Right lung (tissue), 10 donors: ENCODE measurements around the gene GHSR. TPM values are rescaled to one million over a fixed set of nuclear protein-coding genes. Genes with fewer than 3 reads are reported as not detected.

Experiments
- DNase-seq, 2 donors: peaks; one replicate each; pipeline ENCODE4 v3.0.0-alpha.2; 2013
- long read RNA-seq, 8 donors: transcript quantifications; one replicate each; lab custom pipeline, GENCODE V29; 2026
- polyA plus RNA-seq, 5 donors: library from polyadenylated mRNA; unstranded; fragments of 120-200 nt; gene quantifications; one replicate each; pipeline versions ENCODE4 v1.2.1 to v1.2.3, GENCODE V29; 2013; ENCODE audit warnings: inconsistent platforms in 1 of 5, low replicate concordance in 1 of 5; ENCODE audit not compliant: insufficient read length in 5 of 5, insufficient read depth in 1 of 5

Gene GHSR
- polyA plus RNA-seq, result not detected
- long read RNA-seq, donor 1, result 0 reads
- long read RNA-seq, donor 2, result 0 reads
- long read RNA-seq, donor 3, result 0 reads
- long read RNA-seq, donor 4, result 0 reads
- long read RNA-seq, donor 5, result 0 reads
- long read RNA-seq, donor 6, result 0 reads
- long read RNA-seq, donor 7, result 0 reads
- long read RNA-seq, donor 8, result 0 reads

DNA sequence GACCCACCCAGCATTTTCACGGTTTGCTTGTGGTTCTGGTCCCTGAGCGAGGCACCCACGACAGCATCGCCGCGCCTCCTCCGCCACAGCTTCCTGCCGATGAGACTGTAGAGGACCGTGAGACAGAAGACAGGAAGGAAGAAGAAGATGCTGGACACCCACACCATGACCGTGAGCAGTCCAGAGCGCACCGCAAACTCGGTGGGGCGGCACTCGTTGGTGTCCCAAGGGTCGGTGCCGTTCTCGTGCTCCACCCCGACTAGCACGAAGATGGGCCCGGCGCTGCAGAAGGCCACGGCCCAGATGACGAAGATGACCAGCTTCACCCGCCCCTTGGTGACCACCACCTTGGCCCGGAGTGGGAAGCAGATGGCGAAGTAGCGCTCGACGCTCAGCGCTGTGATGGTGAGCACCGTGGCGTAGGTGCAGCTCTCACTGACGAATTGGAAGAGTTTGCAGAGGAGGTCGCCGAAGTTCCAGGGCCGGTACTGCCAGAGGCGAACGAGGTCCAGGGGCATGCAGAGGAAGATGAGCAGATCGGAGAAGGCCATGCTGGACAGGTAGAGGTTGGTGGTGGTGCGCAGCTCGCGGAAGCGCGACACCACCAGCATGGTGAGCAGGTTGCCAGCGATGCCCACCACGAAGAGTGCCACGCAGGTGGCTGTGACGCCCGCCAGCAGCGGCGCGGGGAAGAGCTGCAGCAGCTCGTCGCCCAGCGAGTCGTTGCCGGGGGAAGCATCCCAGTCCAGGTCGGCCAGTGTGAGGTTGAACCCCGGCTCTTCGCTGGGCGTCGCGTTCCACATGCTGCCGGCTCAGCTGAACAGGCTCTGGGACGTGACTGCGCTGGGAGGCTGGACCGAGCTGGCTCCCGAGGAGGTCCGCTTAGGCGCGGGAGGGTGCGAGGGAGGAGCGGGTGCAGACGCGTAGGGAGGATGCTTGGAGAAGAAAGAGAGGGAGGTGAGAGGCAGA, at the start of gene GHSR:
Gene GHSR (minus strand): TSS at position 846 of the 969 bp plus-strand sequence. CDS start 43 bp downstream, at position 803.
- DNase-seq, result no peak

GRCh38 chr3:172490198-172490669, 42.0 kb upstream of the GHSR start:
- DNase-seq, result peak in 1 of 2 donors; percentile 59

DNA sequence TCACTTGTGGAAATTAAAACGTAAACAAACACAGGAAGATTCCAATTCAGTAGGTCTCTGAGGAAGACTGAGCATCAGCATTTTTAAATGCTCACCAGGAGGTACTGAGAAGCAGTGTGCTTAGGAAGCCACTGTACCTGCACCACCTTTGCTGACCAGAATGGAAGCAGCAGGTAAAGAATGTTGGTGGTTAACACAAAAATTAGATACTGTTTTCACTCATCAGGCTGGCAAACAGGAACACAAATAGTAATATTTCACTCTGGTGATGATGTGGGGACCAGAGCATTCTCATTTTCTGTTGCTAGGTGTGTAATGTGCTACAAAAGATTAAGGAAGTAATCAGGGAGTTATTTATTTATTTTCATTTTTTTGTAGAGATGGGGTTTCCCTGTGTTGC, 29.9 kb upstream of the GHSR start:
- no peak for DNase-seq

GRCh38 chr3:172476347-172476746, 28.1 kb upstream of the GHSR start:
- DNase-seq, result no peak

GRCh38 chr3:172475703-172476102, 27.4 kb upstream of the GHSR start:
- DNase-seq, result no peak

DNA sequence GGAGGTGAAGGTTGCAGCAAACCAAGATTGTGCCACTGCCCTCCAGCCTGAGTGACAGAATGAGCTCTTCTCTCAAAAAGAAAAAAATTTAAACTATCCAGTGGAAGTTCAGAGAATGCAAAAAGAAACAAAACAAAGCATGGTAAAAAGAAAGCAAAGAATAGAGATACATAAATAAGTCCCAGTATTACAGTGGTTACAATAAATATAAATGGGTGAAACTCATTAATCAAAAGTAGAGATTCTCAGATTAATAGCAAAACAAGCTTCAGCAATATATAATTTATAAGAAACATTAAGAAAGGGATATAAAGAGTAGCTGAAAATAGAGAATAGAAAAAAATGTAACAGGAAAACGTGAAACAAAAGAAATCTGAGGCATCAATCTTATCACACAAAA, 23.6 kb upstream of the GHSR start:
- DNase-seq, result no peak

GRCh38 chr3:172470588-172470987, 22.3 kb upstream of the GHSR start:
- no peak for DNase-seq

GRCh38 chr3:172467170-172467824, 19.0 kb upstream of the GHSR start:
- DNase-seq, result no peak

DNA sequence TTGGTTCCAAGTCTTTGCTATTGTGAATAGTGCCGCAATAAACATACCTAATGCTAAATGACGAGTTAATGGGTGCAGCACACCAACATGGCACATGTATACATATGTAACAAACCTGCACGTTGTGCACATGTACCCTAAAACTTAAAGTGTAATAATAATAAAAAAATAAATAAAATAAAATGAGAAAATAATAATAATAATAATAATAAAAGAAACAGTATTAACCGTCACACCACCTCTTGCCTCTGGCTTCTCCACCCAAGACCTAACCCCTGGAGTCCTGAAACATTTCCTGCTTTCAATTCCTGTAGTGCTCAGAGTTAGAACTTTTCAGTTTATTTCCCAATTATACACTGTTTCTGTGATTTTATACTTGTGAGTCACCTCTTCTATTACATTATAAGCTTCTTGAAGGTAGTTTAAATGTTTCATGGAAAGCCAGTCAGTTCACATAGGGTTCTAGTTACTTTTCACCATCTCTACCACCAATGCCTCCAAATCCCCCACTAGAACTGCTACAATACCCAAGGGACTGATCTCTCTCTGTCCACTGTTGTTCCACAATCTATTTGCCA, 18.4 kb upstream of the GHSR start:
- DNase-seq, result no peak

DNA sequence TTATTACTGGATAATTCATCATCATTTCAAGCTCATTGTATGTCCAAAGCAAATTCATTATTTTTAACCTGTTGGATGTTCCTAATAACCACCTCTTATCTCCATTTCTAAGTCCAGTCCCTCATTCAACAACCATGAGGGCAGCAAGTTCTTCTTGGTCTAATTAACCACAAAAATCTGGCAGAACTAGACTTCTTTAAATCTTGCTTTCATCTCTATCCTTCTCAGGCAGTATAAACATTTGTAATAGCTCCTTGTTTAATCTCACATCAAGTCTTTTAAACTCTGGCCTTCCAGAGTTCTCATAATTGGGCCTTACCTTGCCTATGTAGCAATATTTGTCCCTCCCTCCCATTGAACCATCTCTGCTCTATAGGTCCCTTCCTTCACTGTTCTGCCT, 17.0 kb upstream of the GHSR start:
- DNase-seq, result no peak

GRCh38 chr3:172464306-172464705, 16.1 kb upstream of the GHSR start:
- no peak for DNase-seq

GRCh38 chr3:172461530-172462138, 13.4 kb upstream of the GHSR start:
- no peak for DNase-seq

GRCh38 chr3:172456404-172456803, 8.1 kb upstream of the GHSR start:
- DNase-seq, result no peak

GRCh38 chr3:172454180-172454579, 5.9 kb upstream of the GHSR start:
- no peak for DNase-seq

DNA sequence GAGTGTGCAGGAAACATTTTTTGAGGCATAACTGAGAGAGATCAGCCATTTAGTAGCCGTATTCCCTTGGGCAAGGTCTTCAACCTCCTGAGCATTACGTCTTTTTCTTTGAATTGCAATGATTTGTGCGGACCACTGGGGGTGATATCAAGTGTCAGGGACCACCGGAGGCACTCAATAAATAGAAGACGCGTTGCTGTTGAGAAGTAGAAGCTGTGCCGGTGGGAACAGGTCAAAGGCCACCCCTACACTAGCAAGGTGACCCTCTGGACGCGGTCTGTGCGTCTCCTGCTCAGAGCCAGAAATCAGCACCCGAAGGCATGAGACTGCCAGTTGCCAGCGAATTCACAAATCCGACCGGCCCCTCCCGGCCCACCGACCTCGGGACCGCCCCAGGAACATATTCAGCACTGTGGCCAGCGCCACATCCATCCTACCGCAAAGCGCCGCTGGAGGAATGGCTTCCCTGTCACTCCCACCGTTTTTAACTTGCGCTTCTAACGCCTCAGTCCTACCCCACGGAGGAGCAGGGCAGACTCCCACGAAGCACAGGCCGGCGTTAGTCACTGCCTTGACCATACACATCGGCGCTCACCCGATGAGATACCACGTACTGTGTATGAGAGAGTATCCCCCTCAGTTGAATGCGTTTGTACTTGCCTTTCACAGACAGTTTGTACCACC, 1.4 kb upstream of the GHSR start:
- DNase-seq, result no peak

- DNase-seq, result no peak
These were observed 607 bp upstream of the GHSR start for GRCh38 chr3:172448661-172449465.

DNA sequence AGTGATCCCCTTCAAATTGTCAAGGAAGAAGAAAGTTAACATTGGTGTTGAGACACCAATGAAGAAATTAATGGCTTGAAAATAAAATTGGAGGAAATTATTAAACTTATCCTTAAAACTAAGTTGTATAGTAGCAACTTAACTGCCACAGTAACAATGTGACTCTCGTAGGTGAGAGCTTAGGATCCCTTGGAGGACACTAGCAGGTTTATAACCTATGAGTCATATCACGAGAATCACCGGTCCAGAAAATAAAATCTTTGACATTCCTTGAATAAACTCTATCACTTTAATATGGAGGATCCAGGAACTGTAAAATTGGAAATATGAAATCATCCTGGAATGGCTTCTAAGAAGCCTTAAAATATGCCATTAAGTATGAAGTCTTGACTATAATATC, 2.1 kb downstream of the GHSR start:
- no peak for DNase-seq

DNA sequence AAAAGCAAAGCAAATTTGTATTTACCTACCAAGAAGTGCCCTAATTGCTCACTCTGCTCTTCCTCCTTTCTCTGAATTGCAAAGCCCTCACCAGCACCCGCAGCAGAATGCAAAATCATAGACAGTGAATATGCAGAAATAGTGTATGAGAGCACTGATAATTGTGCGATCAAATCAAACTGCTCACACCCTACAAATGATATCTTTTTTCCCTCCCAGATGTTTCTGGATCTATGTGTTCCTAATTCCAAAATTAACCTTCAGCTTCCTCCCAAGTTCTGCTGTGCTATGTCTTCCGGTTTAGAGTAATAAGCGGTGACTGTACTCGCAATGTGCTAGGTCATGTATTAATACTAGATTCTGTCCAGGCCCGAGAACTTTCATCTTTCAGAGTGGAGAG, 3.4 kb downstream of the GHSR start:
- no peak for DNase-seq

DNA sequence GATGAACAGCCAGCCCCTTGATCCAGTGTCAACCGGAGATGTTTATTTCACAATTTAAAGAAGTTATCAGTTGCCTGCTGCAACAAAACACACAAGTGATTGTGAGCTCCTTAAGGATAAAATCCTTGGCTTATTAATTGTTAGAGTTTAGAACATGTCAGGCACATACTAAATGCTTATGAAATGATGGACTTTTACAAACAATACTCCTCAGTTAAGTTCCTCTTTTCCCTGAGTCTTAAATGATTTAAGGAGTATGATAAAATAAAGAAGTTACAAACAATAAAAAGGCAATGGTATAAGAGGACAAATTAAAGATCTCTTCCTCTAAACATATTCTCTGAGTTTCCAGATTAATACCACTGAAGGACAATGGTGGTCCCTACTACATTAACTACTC, 5.7 kb downstream of the GHSR start:
- no peak for DNase-seq

DNA sequence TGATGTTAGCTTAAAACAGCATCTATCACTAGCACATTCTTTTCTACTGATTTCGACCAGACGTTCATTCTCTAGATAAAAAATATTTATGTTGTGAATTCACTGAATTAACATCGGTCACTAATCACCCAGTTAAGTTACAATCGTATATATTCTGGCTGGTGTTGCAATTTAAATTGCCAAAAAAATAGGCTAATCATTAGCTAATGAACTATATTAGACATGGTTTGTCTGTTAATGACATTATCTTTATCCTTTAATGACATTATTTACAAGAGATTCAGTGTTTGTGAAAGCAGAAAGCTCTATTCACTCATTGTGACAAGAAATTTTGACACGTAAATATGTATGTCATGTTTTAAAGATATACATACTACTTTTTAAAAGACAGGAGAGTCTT, 6.7 kb downstream of the GHSR start:
- peak; percentile 63 to 68 for DNase-seq
